Hindlimb muscle (tissue), 1 donor: ENCODE results near the gene GMPR. TPM values are rescaled to one million over a fixed set of nuclear protein-coding genes. Genes with fewer than 3 reads are reported as not detected.
A peak's percentile ranks its signal among the peaks of the same experiment; 100 is the strongest.

ENCODE experiments used
- DNase-seq: peaks from one replicate; pipeline ENCODE4 v3.0.0-alpha.2; 2013
- polyA plus RNA-seq: library from polyadenylated mRNA; unstranded; fragments of 120-200 nt; gene quantifications from one replicate; pipeline ENCODE4 v1.2.1, GENCODE V29; 2013; ENCODE audit not compliant: insufficient read length

The GMPR gene
- polyA plus RNA-seq, 1 donor: 55.0 TPM

DNA sequence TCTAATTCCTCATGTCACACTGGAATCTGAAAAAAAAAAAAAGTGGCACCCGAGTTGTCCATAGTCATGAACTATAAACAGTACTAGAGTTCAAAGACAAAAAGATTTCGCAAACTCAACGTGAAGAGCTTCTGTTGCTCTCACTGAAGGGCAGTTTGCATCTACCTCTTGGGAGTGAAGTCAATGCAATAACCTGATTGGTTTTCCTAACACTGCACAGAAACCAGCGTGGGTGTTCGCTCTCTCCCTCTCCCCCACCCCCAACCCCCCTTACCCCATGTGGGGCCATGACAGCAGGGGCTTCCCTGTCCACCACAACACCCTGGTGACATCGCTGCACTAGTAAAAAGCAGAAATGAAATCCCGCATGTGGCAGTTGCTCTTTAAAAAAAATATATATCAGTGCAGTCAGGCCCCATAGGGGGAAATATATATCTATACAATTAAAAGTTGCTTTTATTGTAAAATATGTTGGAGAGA, 66.9 kb downstream of the GMPR start:
- no peak for DNase-seq

DNA sequence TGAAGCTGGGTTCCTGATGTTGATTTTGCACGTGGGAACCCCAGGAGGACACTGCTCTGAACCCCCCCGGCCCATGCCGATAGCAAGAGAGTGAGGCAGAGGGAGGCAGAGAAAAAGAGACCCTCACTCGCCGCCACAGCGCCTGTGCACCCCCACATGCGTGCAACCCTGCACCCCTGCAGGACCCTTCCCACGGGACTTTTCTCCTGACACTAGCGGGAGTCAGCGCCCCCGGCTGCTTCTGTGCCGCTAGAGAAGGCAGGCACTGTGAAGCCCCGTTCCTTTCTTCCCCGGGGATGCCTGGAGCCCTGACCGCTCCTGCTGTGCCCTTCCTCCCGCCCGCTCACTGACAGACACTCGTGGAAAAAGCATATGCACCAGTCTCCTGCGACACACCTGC, 67.4 kb downstream of the GMPR start:
- no peak for DNase-seq

DNA sequence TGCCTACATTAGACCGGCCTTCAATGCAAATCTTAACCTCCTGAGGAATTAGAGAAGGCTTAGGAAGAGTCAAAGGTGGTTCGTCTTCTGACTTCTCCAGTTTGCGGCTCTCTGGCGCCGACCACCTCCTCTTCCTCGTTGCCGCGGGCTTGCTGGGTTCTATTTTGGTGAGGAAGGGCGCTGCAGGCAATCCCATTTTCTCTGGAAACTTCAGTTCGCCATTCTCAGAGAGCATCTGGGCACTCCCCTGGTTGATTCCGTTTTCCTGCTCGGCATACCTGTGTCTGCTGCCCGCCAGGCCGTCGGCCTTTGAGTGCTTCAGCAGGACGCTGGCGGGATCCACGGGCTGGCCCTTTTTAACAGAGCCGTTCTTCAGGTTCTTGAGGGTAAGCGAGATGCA, 67.9 kb downstream of the GMPR start:
- no peak for DNase-seq

DNA sequence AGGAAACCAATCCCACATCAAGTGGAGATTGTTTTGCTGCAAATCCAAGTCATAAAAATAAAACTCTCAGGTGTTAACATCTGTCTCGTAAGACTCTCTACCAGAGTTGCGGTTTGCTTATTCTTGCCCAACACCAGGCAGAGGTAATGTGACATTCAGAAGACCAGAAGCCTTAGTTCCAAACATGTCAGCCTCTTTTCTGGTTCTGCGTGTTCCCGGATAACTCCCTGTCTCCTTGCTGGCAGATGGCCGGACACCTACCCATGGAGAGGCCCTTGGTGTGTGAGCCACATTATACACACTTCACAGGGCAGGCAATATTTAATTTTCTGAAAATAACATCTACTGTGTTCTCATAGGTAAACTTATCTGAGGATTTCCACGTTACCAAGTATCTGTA, 73.4 kb downstream of the GMPR start:
- DNase-seq: no peak

DNA sequence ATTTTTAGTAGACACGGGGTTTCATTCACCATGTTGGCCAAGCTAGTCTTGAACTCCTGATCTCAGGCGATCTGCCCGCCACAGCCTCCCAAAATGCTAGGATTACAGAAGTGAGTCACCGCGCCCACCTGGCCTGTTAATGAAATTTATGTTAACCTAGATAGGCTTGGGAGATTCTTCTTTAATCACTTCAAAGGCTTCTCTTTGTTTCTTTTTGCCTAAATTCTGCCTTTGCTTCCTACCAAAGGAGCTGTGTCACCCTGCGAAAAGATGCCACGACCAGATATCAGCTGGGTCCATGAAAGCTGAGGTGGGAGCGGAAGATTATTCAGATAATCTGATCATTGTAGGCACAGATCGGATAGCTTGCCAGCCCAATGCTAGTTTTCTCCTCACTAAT, 75.3 kb downstream of the GMPR start:
- DNase-seq: no peak

DNA sequence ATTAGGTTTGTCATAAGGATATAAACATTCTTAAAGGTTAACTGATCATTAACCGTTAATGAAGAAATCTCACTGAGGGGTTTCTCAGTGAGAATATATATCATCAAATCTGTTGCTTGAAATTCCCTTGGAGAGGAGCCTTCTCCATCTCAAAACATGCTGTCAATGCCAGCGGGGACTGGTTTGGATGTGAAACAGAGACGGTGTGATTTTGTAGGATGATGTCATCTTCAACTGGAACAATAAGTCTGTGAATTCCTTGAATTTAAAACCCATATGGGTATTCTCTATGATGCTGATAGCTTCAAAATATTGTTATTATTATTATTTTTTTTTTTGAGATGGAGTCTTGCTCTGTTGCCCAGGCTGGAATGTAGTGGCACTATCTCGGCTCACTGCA, 75.9 kb downstream of the GMPR start:
- DNase-seq: no peak

DNA sequence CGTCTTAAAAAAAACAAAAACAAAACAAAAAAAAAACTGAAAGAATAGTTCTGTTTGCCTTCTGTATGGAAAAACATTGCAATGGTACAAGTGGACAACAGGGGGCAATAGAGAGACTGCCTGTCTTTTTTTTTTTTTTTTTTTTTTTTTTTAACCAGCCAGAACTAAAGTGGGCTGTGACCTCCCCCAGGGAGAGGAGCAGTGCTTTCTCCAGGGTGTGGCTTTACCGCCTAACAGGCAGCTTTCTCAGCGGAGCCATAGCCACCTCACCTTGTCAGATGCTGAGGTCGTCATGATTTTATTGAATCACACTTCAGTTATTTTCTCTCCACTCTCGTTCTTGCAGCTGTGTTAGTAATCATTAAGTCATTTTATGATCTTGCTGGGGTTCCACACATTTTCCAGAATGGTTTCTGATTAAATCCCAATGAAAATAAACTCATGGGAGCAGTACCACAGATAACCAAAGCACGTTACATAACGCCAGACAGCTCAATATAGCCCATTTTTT, 78.4 kb downstream of the GMPR start:
- DNase-seq: peak; percentile 40

DNA sequence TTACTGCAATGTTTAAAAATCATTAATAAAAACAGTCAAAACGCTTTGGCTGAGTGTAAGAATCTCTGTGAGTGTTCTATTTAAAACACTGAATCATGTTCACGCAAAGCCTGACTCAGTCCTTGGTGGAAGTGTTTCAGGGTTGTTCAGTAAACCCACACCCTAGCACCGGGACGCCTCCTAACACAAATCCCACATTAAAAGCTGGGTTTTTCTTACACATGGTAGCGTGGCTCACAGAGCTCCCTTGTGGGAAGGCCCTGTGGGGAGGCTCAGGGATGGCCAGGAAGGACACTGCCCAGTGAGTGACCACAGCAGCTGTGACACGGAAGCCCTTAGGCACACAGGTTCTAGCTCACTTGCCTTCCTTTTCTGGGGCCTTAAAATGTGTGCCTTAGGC, 80.2 kb downstream of the GMPR start:
- DNase-seq: no peak

DNA sequence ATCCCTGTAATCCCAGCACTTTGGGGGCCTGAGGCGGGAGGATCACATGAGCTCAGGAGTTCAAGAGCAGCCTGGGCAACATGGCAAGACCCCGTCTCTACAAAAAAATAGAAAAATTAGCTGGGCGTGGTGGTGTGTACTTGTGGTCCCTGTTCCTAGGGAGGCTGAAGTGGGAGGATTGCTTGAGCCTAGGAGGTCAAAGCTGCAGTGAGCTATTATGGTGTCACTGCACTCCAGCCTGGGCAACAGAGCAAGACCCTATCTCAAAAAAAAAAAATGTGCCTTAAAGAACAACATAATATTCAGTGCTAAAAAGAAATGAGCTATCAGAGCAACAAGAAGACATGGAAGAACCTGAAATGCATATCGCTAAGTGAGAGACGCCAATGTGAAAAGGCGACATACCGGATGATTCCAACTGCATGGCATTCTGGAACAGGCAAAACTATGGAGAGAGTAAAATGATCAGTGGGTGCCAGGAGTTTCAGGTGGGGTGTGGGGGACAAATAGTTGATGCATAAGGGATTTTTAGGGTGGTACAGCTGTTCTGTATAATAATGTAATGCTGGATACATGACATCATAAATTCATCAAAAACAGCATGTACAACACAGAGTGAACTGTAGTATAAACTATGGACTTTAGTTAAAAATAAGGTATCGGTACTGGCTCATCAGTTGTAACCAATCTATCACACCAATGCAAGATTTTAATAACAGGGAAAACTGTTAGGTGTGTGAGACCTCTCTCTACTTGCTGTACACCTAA, 80.8 kb downstream of the GMPR start:
- DNase-seq: no peak

DNA sequence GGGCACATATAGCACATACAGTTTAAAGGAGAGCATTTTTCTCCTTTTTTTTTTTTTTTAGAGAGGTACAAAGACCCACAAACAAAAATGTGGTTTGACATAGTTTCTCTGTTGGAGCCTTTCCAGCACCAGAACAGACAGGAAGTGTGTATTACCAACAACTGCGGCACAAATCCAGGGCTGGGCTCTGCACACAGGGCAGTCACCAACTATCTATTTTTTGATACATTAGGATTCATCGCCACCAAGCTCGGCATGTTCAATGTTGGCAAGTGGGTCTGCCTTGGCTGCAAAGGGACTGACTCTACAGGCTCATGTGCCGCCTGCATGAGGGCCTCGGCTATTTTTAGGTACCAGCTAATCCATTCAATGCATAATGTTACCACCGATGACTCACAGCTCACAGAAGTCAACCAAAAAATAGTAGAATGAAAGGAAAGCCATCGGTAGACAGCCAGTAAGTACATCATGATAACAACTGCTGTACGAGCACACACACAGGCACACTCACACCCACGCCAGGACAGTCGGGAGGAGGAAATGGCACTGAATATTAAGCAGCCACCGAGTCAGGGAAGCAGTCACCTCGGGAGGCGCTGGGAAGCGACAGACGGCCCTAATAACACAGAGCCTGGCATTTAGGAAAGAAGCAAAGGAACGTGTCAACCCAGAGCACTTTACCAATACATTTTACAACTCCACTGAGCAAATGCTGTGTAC, 81.6 kb downstream of the GMPR start:
- DNase-seq: peak; percentile 69

DNA sequence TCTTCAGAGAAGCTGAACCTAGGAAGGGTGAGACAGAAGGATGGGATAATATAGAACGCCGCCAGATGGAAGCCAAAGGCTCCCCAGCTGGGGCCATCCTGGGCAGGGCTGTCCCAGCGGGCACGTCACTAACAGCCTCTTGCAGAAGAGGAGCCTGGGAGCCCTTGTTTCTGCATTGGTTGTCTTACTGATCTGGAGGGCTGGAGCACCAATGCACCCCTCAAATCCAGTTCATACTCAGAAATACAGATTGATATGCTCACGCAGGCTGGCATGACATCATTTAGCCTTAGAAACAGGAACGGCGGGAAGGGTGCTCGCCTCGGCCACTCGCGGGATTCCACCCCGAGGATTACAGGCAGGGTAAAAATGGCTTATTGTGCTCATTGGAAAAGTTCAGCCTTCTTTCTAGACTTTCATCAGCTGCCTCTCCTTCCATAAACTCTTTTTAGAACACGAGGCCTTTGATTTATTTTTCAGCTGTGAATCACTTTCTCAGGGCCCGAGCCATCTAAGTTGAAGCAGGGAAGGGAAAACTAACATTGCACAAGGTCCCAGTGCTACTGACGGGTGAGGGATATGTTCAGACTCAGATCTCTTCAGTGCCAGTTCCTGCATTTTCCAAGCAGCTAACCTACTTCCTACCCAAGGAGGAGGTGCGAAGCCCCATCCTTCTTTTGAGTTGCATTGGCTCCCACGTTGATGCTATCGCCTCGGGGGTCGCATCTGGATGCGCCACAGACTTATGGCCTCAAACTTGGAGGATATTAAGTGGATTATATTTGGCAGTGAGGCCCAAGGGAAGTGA, 82.3 kb downstream of the GMPR start:
- DNase-seq: no peak

DNA sequence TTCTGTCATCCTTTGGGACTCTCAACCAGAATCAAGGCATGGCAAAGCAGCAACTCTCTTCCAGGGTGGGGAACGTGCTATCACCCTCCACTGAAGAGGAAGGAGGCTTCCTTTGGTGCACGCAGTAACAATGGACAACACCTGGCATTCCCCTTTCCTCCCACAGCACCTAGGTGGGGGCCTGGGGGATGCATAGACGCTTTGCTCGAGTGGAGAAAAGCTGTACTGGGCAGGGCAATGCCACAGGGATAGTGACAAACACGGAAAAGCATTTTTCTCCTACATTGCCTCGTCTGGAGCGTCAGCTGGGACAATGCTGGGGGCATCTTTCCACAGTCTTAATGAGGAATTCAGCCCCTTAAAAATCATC, 82.9 kb downstream of the GMPR start:
- no peak for DNase-seq

DNA sequence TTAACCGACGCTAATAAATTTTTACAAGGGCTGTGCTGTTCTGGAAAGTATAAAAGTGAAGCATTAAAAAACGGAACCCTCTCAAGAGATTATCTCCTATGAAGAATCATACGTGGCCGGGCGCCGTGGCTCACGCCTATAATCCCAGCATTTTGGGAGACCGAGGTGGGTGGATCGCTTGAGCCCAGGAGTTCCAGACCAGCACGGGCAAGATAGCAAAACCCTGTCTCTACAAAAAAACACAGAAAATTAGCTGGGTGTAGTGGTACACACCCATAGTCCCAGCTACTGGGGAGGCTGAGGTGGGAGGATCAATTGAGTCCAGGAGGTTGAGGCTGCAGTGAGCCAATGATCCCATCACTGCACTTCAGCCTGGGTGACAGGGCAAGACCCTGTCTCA, 83.4 kb downstream of the GMPR start:
- DNase-seq: no peak

DNA sequence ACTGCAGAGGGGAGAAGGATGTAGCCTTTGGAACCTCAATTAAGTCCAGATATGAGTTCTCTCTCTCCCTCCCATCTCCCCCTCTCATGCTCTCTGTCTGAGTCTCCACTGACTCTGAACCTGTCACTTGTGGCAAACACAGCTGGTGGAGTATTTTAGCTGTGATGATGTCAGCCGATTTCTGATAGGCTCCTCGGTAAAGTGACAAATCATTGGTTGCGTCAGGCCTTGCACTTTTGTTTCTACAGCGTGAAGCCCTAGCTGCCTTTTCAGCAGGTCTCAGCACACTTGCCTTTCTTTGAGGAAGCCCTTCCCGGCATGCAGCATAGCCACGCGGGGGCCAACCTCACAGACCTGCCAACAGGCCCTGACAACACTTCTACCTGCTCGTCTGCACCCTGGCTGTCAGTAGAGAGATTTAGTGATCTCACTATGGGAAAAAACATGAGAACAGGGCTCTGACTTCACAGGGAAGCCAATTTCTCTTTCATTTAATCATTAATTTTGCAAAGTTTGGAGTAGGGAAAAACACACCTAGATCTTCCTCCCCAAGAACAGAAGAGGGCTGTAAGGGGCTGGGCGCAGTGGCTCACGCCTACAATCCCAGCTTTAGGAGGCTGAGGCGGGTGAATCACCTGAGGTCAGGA, 84.4 kb downstream of the GMPR start:
- DNase-seq: peak; percentile 73

DNA sequence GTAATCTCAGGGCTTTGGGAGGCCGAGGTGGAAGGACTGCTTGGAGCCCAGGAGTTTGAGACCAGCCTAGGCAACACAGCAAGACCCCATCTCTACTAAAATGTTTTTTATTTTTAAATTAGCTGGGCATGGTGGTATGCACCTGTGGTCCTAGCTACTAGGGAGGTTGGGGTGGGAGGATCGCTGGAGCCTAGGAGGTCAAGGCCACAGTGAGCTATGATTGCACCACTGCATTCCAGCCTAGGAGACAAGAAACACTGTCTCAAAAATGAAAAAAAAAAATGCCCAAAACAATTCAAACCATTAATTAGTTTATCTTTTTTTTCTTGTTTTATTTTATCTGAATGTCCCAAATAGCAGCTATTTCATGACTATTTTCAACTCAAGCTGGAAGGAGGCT, 85.8 kb downstream of the GMPR start:
- no peak for DNase-seq

DNA sequence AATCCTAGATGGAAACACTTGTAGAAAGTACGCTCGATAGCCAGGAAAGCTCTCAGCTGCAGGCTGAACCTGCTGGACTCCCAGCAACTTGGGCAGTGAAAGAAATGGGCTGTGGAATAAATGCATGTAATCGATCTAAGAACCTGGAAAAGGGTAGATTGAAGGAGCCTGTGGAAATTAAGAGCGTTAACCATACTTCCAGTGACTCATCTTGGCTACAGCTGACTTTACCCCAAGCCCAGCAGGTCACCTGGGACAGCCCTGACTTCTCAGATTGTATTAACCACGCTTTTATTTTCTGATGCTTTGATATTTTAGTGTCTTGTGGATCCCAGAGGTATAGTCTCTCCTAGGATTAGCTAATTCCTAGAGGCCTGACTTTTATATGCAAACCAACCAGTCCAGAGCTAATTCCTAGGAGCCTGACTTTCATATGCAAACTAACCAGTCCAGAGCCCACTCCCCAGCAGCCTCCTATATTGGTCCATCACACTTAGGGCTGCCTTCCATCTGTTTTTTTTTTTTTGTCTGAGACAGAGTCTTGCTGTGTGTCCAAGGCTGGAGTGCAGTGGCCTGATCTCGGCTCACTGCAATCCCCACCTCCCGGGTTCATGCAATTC, 86.3 kb downstream of the GMPR start:
- DNase-seq: no peak

DNA sequence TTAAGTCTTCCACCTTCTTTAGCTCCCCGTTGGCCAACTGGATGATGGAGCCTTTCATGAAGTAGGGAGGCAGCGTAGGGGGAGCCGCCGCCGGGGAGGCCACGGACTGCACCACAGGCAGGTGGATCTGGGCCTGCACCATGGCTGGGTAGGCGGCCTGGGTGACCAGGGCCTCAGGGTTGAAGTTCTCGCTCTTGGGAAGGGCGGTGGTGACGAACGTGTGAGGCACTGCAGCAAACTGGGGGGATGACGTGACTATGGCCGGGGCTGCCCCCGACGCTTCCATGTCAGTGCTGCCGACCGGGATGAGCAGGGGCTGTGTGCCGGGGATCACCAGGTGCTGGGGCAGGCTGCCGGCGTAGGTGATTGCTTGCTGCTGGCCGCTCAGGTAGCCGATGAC, 88.1 kb downstream of the GMPR start:
- no peak for DNase-seq

DNA sequence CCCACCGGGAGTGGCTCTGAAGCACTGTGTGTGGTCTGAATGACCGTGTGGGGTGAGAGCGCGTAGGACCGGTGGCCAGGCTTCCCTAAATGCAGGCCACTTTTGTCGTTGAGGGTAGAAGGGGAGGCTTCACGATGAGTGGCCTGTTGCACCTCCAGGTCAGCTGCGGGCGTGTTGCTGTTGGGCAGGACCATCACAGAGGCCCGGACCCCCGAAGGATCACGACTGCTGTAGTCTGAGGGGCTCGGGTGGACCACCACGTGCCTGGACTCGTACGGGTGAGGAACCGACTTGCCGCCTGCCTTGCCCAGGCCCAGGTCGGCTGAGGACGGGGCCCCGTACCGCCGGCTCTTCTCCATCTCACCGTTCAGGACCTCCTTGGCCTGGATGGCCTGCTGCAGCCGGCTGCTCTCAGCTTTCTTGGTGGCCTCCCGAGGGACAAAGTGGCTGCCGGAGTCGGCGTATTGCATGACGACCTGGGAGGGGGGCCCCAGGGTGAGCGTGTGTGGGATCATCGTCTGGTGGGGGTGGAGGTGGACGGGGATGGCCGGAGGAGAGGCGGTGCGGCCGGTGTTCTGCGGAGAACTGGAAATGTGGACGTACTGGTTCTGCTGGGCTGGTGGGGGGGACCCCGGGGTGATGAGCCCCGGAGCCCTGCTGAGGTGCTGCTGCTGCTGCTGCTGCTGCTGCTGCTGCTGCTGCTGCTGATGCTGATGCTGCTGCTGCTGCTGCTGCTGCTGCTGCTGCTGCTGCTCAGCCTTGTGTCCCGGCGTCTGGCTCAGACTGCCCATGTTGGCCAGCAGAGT, 88.8 kb downstream of the GMPR start:
- DNase-seq: no peak

DNA sequence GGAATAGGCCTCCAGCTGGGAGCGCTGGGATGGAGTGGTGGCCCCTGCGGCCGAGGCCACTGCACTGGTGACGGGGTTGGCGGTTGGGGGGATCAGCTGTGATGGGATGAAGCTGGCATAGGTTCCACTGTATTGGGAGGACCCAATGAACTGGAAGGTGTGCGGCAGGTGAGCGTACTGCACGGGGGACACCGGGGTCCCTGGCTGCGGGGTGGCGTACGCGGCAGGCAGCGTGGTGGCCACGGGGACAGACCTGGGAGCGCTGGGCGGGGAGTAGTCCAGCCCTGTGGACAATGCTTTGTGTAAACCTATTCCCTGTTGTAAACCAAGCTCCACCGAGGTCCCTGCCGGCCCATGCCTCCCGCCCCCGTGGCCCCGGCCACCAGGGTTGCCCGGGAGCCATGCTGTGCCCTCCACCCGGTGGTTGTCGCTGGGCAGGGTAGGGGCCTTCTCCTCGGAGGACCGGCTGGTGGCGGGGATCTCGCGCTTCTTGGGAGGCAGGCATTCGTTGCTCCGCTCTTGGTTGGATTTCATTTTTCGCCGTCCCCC, 89.5 kb downstream of the GMPR start:
- no peak for DNase-seq

DNA sequence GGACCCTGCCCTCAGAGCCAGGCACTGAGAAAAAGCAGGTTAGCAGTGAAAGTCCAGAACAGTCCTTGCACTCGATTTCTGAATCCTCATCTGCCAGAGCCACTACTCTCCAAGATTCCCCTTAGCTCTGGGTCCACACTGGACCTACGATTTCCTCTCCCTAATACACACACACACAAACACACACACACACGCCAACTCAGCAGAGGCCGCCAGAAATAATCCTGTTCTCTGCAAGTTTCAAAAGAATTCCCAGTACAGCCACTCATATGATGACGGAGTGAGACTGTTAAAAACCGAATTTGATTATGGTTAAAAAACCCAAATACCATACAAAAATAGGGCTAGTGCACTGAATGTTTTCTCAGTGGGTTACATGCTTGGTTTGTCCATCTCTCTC, 90.8 kb downstream of the GMPR start:
- DNase-seq: no peak
